Fibroblast of mammary gland (primary cell): ENCODE data around the gene ZFP36.
A peak's percentile ranks its signal among the peaks of the same experiment; 100 is the strongest.

Experiments
- DNase-seq: peaks from one replicate; pipeline ENCODE4 v3.0.0-alpha.2; 2010; ENCODE audit warnings: low read depth
- H3K4me3 ChIP-seq: 2 replicates; pipeline ENCODE4 v1.5.1; 2011; ENCODE audit warnings: low read depth, mild to moderate bottlenecking, low read length, moderate library complexity; ENCODE audit not compliant: control insufficient read depth
- CTCF ChIP-seq: conservative IDR thresholded peaks from 2 replicates; pipeline ENCODE4 v1.5.1; 2011; ENCODE audit warnings: low read depth, low read length, inconsistent platforms; ENCODE audit not compliant: control insufficient read depth, insufficient read depth

The ZFP36 gene

DNA sequence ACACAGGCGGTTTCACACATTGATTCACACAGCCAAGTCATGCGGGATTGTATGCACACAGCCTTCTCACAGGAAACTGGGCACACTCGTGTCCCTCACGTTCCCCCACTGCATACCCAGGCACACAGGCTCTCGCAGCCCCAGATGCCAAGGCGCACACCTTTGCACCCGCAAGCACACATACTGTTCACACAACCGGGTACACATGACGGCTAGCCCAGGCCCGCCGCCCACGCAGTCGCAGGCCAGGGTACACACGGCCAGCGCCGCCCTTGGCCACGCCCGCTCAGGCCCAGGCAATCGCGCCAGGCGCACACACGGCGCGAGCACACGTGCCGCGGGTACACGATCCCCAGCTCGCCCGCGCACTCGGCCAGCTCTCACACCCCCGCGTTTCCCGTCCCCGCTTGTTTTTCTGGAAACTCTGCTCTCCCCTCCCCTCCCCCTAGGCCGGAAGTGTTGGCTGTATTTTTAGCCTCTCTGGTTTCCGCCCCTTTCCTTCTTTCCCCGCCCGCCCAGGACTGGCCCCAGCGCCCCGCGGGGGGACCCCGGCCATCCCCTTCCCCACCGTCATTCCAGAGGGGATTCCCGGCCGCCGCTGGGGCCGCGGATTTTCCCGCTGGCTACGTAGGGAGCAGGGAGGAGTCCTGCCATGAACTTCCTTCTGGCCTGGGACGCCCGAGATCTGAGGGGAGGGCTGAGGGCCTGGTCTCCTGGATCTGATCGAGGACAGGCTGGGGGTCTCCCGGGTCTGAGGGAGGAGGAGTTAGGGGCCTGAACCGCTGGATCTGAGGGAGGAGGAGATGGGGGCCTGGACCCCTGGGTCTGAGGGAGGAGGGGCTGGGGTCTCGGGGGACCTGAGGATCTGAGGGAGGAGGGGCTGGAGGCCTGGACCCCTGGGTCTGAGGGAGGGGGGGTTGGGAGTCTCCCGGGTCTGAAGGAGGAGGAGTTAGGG, 4.0 kb upstream of the ZFP36 start:
- no peak for TF ChIP-seq CTCF
- H3K4me3 ChIP-seq = peak overlapping the region; percentile 43
- peak; percentile 94 for DNase-seq

- TF ChIP-seq CTCF = no peak
- peak overlapping the region; percentile 43 for H3K4me3 ChIP-seq
- DNase-seq = peak; percentile 100
Measured at GRCh38 chr19:39403331-39404312, 3.0 kb upstream of the ZFP36 start.

- no peak for DNase-seq
- H3K4me3 ChIP-seq = no peak overlapping the region
- TF ChIP-seq CTCF = no peak
Measured at GRCh38 chr19:39405261-39405957, 1.2 kb upstream of the ZFP36 start.

DNA sequence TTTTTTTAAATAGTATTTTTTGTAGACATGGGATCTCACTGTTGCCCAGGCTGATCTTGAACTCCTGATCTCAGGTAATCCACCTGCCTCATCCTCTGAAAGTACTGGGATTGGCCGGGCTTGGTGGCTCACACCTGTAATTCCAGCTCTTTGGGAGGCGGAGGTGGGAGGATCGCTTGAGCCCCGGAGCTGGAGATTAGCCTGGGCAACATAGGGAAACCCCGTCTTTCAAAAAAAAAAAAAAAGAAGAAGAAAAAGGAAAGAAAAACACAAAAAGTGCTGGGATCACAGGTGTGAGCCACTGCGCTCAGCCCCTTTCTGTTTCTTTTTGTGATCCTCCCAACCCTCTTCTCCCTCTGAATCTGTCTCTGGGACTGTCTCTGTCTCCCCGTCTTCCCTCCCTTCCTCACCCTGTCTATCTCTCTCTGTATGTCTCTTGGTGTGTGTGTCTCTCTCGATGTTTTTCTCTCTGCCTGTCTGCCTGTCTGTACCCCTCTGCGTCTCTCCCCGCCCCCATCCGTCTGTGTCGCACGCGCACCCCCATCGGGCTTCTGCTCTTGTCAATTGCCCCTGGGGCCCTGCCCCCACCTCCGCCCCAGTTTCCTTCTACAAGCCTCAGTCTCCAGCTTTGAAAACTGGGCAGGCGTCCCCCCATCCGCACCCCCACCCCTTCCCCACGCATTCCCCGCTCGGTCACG, 540 bp upstream of the ZFP36 start:
- no peak for TF ChIP-seq CTCF
- DNase-seq = no peak
- peak overlapping the region; percentile 52 for H3K4me3 ChIP-seq

DNA sequence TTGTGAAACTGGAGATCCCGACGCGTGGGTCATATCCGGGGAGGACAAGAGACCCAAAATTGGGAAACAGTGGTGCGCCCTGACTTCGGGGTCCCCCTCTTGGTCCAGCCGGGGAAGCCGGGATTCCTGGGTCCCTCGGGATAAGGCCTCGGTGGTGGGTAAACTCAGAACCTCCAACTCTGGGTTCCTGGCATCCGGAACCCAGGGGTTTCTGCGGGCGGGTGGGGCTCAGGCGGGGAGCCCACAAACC, 688 bp downstream of the ZFP36 start:
- no peak for TF ChIP-seq CTCF
- H3K4me3 ChIP-seq = peak overlapping the region; percentile 97
- DNase-seq = no peak

DNA sequence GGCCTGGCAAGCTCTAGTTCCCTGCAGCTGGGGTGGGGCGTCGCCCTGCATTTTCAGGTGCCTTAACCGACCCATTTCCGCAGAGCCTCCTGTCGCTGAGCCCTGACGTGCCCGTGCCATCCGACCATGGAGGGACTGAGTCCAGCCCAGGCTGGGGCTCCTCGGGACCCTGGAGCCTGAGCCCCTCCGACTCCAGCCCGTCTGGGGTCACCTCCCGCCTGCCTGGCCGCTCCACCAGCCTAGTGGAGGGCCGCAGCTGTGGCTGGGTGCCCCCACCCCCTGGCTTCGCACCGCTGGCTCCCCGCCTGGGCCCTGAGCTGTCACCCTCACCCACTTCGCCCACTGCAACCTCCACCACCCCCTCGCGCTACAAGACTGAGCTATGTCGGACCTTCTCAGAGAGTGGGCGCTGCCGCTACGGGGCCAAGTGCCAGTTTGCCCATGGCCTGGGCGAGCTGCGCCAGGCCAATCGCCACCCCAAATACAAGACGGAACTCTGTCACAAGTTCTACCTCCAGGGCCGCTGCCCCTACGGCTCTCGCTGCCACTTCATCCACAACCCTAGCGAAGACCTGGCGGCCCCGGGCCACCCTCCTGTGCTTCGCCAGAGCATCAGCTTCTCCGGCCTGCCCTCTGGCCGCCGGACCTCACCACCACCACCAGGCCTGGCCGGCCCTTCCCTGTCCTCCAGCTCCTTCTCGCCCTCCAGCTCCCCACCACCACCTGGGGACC, 1.2 kb downstream of the ZFP36 start:
- DNase-seq = peak; percentile 22
- H3K4me3 ChIP-seq = peak overlapping the region; percentile 97
- no peak for TF ChIP-seq CTCF
